CD14-positive monocyte (primary cell): ENCODE data around the gene MDFIC. TPM values are rescaled to one million over a fixed set of nuclear protein-coding genes. Genes with fewer than 3 reads are reported as not detected.

Source experiments
- DNase-seq, 3 donors: peaks; one replicate each; pipeline ENCODE4 v3.0.0-alpha.2; 2011 to 2022
- H2AFZ ChIP-seq: 2 replicates; pipeline ENCODE4 v1.6.0; 2012; ENCODE audit warnings: mild to moderate bottlenecking, low read depth, low read length, inconsistent platforms; ENCODE audit not compliant: insufficient read depth, poor library complexity, severe bottlenecking
- H3K27ac ChIP-seq, 2 donors: 1 replicate in 1 of 2; 2 replicates in 1 of 2; pipeline ENCODE4 v1.5.1; 2012 to 2013; ENCODE audit warnings: low read length in 2 of 2, control low read depth in 1 of 2, inconsistent platforms in 1 of 2, low read depth in 1 of 2, mild to moderate bottlenecking in 1 of 2
- H3K27me3 ChIP-seq, 2 donors: one replicate each; pipeline versions ENCODE4 v1.6.0 to v1.6.1; 2011 to 2013; ENCODE audit warnings: low read length in 2 of 2; ENCODE audit not compliant: control insufficient read depth in 2 of 2, insufficient read depth in 2 of 2
- H3K36me3 ChIP-seq, 2 donors: replicated peaks in 1 of 2; 1 replicate in 1 of 2; 2 replicates in 1 of 2; pipeline versions ENCODE4 v1.5.1 to v1.6.1; 2012 to 2013; ENCODE audit warnings: low read length in 2 of 2, control low read depth in 1 of 2, inconsistent platforms in 1 of 2, mild to moderate bottlenecking in 1 of 2; ENCODE audit not compliant: insufficient read depth in 2 of 2, control insufficient read depth in 1 of 2
- H3K4me1 ChIP-seq, 2 donors: 1 replicate in 1 of 2; 2 replicates in 1 of 2; pipeline versions ENCODE4 v1.5.1 to v1.6.1; 2012 to 2013; ENCODE audit warnings: low read length in 2 of 2, control low read depth in 1 of 2, inconsistent platforms in 1 of 2, mild to moderate bottlenecking in 1 of 2, moderate library complexity in 1 of 2; ENCODE audit not compliant: insufficient read depth in 2 of 2, control insufficient read depth in 1 of 2
- H3K4me2 ChIP-seq: replicated peaks from 2 replicates; pipeline ENCODE3; 2012; ENCODE audit warnings: low read length, moderate library complexity, mild to moderate bottlenecking; ENCODE audit not compliant: poor library complexity, severe bottlenecking; ENCODE audit errors: extremely low read depth
- H3K4me3 ChIP-seq, 3 experiments: fragments of 200-600 bp in 1 of 3; sonication (generic) in 1 of 3; replicated peaks in 1 of 3; 1 replicate in 2 of 3; 2 replicates in 1 of 3; pipeline ENCODE4 v1.5.1; 2011 to 2013; ENCODE audit warnings: low read length in 3 of 3, mild to moderate bottlenecking in 3 of 3, control low read depth in 2 of 3, low read depth in 2 of 3, inconsistent platforms in 1 of 3, moderate library complexity in 1 of 3
- H3K79me2 ChIP-seq: 2 replicates; pipeline ENCODE4 v1.6.0; 2012; ENCODE audit warnings: mild to moderate bottlenecking, control low read depth, inconsistent platforms, low read length, moderate library complexity; ENCODE audit not compliant: insufficient read depth
- H3K9ac ChIP-seq: 2 replicates; pipeline ENCODE4 v1.6.0; 2017; ENCODE audit warnings: low read length, mild to moderate bottlenecking; ENCODE audit not compliant: insufficient read depth, poor library complexity, severe bottlenecking
- H3K9me3 ChIP-seq, 2 donors: replicated peaks in 1 of 2; 1 replicate in 1 of 2; 2 replicates in 1 of 2; pipeline versions ENCODE4 v1.5.1 to v1.6.1; 2012 to 2013; ENCODE audit warnings: low read length in 2 of 2, control low read depth in 1 of 2; ENCODE audit not compliant: control insufficient read depth in 1 of 2, insufficient read depth in 1 of 2
- H4K20me1 ChIP-seq: 2 replicates; pipeline ENCODE4 v1.6.0; 2012; ENCODE audit warnings: mild to moderate bottlenecking, low read length, control low read depth, moderate library complexity; ENCODE audit not compliant: insufficient read depth
- H3K27ac Mint-ChIP-seq, 7 donors: one replicate each; pipeline ENCODE4 v1.8.0; 2020; ENCODE audit warnings: mild to moderate bottlenecking in 7 of 7, mixed read lengths in 7 of 7, moderate library complexity in 6 of 7, inconsistent platforms in 2 of 7
- H3K27me3 Mint-ChIP-seq, 3 donors: one replicate each; pipeline ENCODE4 v1.8.0; 2021 to 2022; ENCODE audit warnings: low read depth in 3 of 3, mild to moderate bottlenecking in 3 of 3, mixed read lengths in 3 of 3, moderate library complexity in 3 of 3, inconsistent platforms in 1 of 3
- H3K36me3 Mint-ChIP-seq, 2 donors: one replicate each; pipeline ENCODE4 v1.8.0; 2020; ENCODE audit warnings: mixed read lengths in 2 of 2, inconsistent platforms in 1 of 2, mild to moderate bottlenecking in 1 of 2
- H3K4me1 Mint-ChIP-seq: one replicate; pipeline ENCODE4 v1.8.0; 2020; ENCODE audit warnings: mild to moderate bottlenecking, mixed read lengths
- H3K4me3 Mint-ChIP-seq, 2 donors: one replicate each; pipeline ENCODE4 v1.8.0; 2020; ENCODE audit warnings: mild to moderate bottlenecking in 2 of 2, mixed read lengths in 2 of 2, moderate library complexity in 1 of 2
- H3K9me3 Mint-ChIP-seq, 7 donors: one replicate each; pipeline ENCODE4 v1.8.0; 2020 to 2022; ENCODE audit warnings: mixed read lengths in 7 of 7, mild to moderate bottlenecking in 6 of 7, moderate library complexity in 6 of 7, inconsistent platforms in 2 of 7
- WGBS: methylation state at CpG from one replicate; pipeline ENCODE4 v1.1.5; 2013; ENCODE audit warnings: missing lambda C conversion rate; ENCODE audit not compliant: insufficient coverage; 5-methylcytosine and 5-hydroxymethylcytosine counted together
- intact Hi-C, 2 donors: fragments of 100-400 bp; cut with micrococcal nuclease; formaldehyde crosslinking; loops; one replicate each; pipeline versions ENCODE4 v1.15.0 to v1.15.1; 2023
- polyA plus RNA-seq, 3 donors: library from polyadenylated mRNA; depleted of rRNA in 1 of 3; unstranded in 2 of 3; stranded (reverse) in 1 of 3; fragments of 300-500 nt in 2 of 3; fragments of >200 nt in 1 of 3; fragmentation: Illumina TruSeq in 2 of 3; gene quantifications; 1 replicate in 2 of 3; 2 replicates in 1 of 3; pipeline ENCODE4 v1.2.3, GENCODE V29; 2012 to 2021
- TF ChIP-seq, protein P1 (sequence below): fragments of 200-600 bp; IDR thresholded peaks from one replicate; pipeline ENCODE4 v1.8.0; 2022; ENCODE audit warnings: antibody characterized with exemption, mild to moderate bottlenecking

The MDFIC gene
- polyA plus RNA-seq, 3 donors: 13.0 to 30.0 (median 19.9) TPM

DNA sequence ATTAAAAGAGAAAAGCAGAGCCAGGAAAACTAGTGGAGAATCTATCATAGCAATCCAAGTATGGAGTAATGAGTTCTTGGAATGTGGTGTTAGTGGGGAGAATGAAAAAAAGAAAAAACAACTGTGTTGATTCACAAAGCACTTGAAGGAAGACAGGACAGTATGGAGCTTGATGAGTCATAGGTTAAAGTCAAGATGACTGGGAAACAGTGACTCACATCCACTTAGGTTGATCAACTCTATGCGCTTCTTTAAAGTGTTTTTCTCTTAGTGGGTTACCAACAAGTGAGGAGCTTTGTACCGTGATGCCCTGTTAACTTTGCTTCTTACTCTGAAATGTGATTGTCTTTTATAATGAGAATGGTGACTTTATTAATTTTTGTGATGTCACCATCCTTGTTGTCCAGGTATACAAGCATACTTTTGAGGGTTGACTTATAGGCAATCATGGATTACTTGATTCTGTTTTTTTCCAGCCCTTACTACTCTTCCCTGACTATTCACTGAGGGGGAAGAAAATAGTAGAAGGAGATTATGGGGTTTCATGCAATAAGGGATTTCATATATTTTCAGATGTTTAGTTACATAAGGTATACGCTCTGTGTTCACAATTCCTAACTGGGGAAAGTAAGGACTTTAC is 32.1 kb upstream of the MDFIC start:
- Histone ChIP-seq H3K36me3 (no peaks in the 10 kb centered on the region), H3K27ac (no peak overlapping the region), H3K4me2 (no peak overlapping the region), H3K9ac (no peak overlapping the region), H3K4me1 (no peaks in the 10 kb centered on the region), H3K79me2 (no peaks in the 10 kb centered on the region), H2AFZ (no peak overlapping the region), H3K27me3 (no peaks in the 10 kb centered on the region), H3K4me3 (no peak overlapping the region), H3K9me3 (peaks cover 0 to 2% of the 10 kb centered on the region in 2 donors), H4K20me1 (no peaks in the 10 kb centered on the region)
- intact Hi-C loops: no loop called here
- peaks cover 0 to 2% (median 0%) of the 10 kb centered on the region in 3 donors for H3K27me3 Mint-ChIP-seq
- TF ChIP-seq, protein P1, sequence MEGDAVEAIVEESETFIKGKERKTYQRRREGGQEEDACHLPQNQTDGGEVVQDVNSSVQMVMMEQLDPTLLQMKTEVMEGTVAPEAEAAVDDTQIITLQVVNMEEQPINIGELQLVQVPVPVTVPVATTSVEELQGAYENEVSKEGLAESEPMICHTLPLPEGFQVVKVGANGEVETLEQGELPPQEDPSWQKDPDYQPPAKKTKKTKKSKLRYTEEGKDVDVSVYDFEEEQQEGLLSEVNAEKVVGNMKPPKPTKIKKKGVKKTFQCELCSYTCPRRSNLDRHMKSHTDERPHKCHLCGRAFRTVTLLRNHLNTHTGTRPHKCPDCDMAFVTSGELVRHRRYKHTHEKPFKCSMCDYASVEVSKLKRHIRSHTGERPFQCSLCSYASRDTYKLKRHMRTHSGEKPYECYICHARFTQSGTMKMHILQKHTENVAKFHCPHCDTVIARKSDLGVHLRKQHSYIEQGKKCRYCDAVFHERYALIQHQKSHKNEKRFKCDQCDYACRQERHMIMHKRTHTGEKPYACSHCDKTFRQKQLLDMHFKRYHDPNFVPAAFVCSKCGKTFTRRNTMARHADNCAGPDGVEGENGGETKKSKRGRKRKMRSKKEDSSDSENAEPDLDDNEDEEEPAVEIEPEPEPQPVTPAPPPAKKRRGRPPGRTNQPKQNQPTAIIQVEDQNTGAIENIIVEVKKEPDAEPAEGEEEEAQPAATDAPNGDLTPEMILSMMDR: no peak
- no peak overlapping the region for H3K4me3 Mint-ChIP-seq
- WGBS: 92% methylated on average over 2 of the region's 3 CpGs
- H3K27ac Mint-ChIP-seq: peak overlapping the region in 3 of 7 donors; percentile 1 to 56 (median 53)
- H3K36me3 Mint-ChIP-seq: no peaks in the 10 kb centered on the region
- no peaks in the 10 kb centered on the region for H3K4me1 Mint-ChIP-seq
- DNase-seq: peak; percentile 31 to 72 (median 57)
- peaks cover 7 to 13% (median 10%) of the 10 kb centered on the region in 7 donors for H3K9me3 Mint-ChIP-seq

GRCh38 chr7:114890561-114890960 is 31.3 kb upstream of the MDFIC start:
- peaks cover 0 to 2% (median 1%) of the 10 kb centered on the region in 3 donors for H3K27me3 Mint-ChIP-seq
- Histone ChIP-seq H3K4me1 (no peaks in the 10 kb centered on the region), H3K79me2 (no peaks in the 10 kb centered on the region), H3K4me3 (no peak overlapping the region), H3K4me2 (no peak overlapping the region), H3K27me3 (no peaks in the 10 kb centered on the region), H3K9ac (no peak overlapping the region), H3K27ac (no peak overlapping the region), H4K20me1 (no peaks in the 10 kb centered on the region), H3K36me3 (no peaks in the 10 kb centered on the region), H3K9me3 (peaks cover 0 to 2% of the 10 kb centered on the region in 2 donors), H2AFZ (no peak overlapping the region)
- no peak overlapping the region for H3K27ac Mint-ChIP-seq
- H3K4me1 Mint-ChIP-seq: no peaks in the 10 kb centered on the region
- peaks cover 7 to 17% (median 10%) of the 10 kb centered on the region in 7 donors for H3K9me3 Mint-ChIP-seq
- TF ChIP-seq, protein P1: no peak
- no CpG with 5 or more reads among the region's 4 CpGs for WGBS
- no peak for DNase-seq
- H3K4me3 Mint-ChIP-seq: no peak overlapping the region
- H3K36me3 Mint-ChIP-seq: no peaks in the 10 kb centered on the region
- intact Hi-C loops: no loop called here
